GM23338 (cell line): Measurements from ENCODE around the gene ALPI. TPM values are rescaled to one million over a fixed set of nuclear protein-coding genes. Genes with fewer than 3 reads are reported as not detected.

ENCODE experiments used
- ATAC-seq: fragments of 200-7000 bp; cut with Tn5 transposase; 3 replicates; pipeline ENCODE4 v1.9.1; 2020
- DNase-seq: peaks from one replicate; pipeline ENCODE4 v3.0.0-alpha.2; 2015; ENCODE audit warnings: low spot score
- H2AFZ ChIP-seq: fragments of 200-600 bp; sonication (generic); 2 replicates; pipeline ENCODE4 v1.8.0; 2016; ENCODE audit warnings: antibody characterized with exemption, mild to moderate bottlenecking, moderate library complexity
- H3F3A ChIP-seq: fragments of 200-600 bp; sonication (generic); replicated peaks from 2 replicates; pipeline ENCODE4 v1.8.0; 2017; ENCODE audit warnings: antibody characterized with exemption, mixed run types, low read depth
- H3K27ac ChIP-seq: fragments of 200-600 bp; sonication (generic); 2 replicates; pipeline ENCODE4 v1.6.1; 2016; ENCODE audit warnings: low read depth
- H3K27me3 ChIP-seq: fragments of 200-600 bp; sonication (generic); 2 replicates; pipeline ENCODE4 v1.8.0; 2016; ENCODE audit warnings: mild to moderate bottlenecking, mixed run types, moderate library complexity; ENCODE audit not compliant: insufficient read depth
- H3K36me3 ChIP-seq: fragments of 200-600 bp; sonication (generic); 2 replicates; pipeline ENCODE4 v1.8.0; 2016; ENCODE audit warnings: mild to moderate bottlenecking; ENCODE audit not compliant: insufficient read depth
- H3K4me1 ChIP-seq: fragments of 200-600 bp; sonication (generic); 2 replicates; pipeline ENCODE4 v1.8.0; 2016; ENCODE audit warnings: mild to moderate bottlenecking, moderate library complexity; ENCODE audit not compliant: insufficient read depth
- H3K4me2 ChIP-seq: fragments of 200-600 bp; sonication (generic); 2 replicates; pipeline ENCODE4 v1.7.1; 2017; ENCODE audit warnings: mixed run types
- H3K4me3 ChIP-seq: fragments of 200-600 bp; sonication (generic); 2 replicates; pipeline ENCODE4 v1.6.1; 2016; ENCODE audit warnings: mixed run types
- H3K79me2 ChIP-seq: fragments of 200-600 bp; sonication (generic); replicated peaks from 2 replicates; pipeline ENCODE4 v1.8.0; 2017; ENCODE audit warnings: mild to moderate bottlenecking; ENCODE audit not compliant: insufficient read depth
- H3K9me2 ChIP-seq: fragments of 200-600 bp; sonication (generic); 2 replicates; pipeline ENCODE4 v1.8.0; 2017; ENCODE audit not compliant: insufficient read depth
- H4K20me1 ChIP-seq: fragments of 200-600 bp; sonication (generic); replicated peaks from 2 replicates; pipeline ENCODE4 v1.8.0; 2017; ENCODE audit warnings: mild to moderate bottlenecking; ENCODE audit not compliant: insufficient read depth
- H3K27ac Mint-ChIP-seq: 2 replicates; pipeline ENCODE4 v1.8.0; 2020; ENCODE audit warnings: inconsistent platforms, mild to moderate bottlenecking, moderate library complexity, mixed read lengths
- H3K27me3 Mint-ChIP-seq: 3 replicates; pipeline ENCODE4 v1.8.0; 2022; ENCODE audit warnings: low read depth, mild to moderate bottlenecking, moderate library complexity, mixed read lengths, inconsistent platforms; ENCODE audit not compliant: insufficient read depth, poor library complexity
- H3K36me3 Mint-ChIP-seq: 3 replicates; pipeline ENCODE4 v1.8.0; 2021; ENCODE audit warnings: low read depth, mild to moderate bottlenecking, inconsistent platforms, moderate library complexity, mixed read lengths
- H3K4me1 Mint-ChIP-seq: 3 replicates; pipeline ENCODE4 v1.8.0; 2020; ENCODE audit warnings: mild to moderate bottlenecking, inconsistent platforms, mixed read lengths
- H3K4me3 Mint-ChIP-seq: 3 replicates; pipeline ENCODE4 v1.8.0; 2021; ENCODE audit warnings: moderate library complexity, mild to moderate bottlenecking, inconsistent platforms, mixed read lengths
- H3K9me3 Mint-ChIP-seq: 3 replicates; pipeline ENCODE4 v1.8.0; 2020; ENCODE audit warnings: moderate library complexity, mild to moderate bottlenecking, inconsistent platforms, mixed read lengths
- CREB1 ChIP-seq: fragments of 250-450 bp; sonication (Bioruptor Pico); IDR thresholded peaks from 2 replicates; pipeline ENCODE4 v1.5.0; 2020; ENCODE audit warnings: low read depth, mild to moderate bottlenecking, moderate library complexity
- EZH2 ChIP-seq: fragments of 200-600 bp; sonication (generic); IDR thresholded peaks from one replicate; pipeline ENCODE4 v1.8.0; 2017; ENCODE audit warnings: antibody characterized with exemption, mild to moderate bottlenecking, low read depth; ENCODE audit not compliant: unreplicated experiment
- EZH2phosphoT487 ChIP-seq: fragments of 200-600 bp; sonication (generic); IDR thresholded peaks from one replicate; pipeline ENCODE4 v1.8.1; 2018; ENCODE audit warnings: antibody characterized with exemption; ENCODE audit not compliant: unreplicated experiment
- JUNB ChIP-seq: IDR thresholded peaks from one replicate; pipeline ENCODE4 v1.6.1; 2016; ENCODE audit warnings: antibody characterized with exemption; ENCODE audit not compliant: unreplicated experiment
- NANOG ChIP-seq: IDR thresholded peaks from 2 replicates; pipeline ENCODE4 v1.6.1; 2016; ENCODE audit warnings: antibody characterized with exemption, borderline replicate concordance
- POLR2AphosphoS5 ChIP-seq: IDR thresholded peaks from 2 replicates; pipeline ENCODE4 v1.6.1; 2016; ENCODE audit warnings: antibody characterized with exemption, low read depth
- REST ChIP-seq: IDR thresholded peaks from one replicate; pipeline ENCODE4 v1.6.1; 2018; ENCODE audit warnings: antibody characterized with exemption; ENCODE audit not compliant: unreplicated experiment
- STAT1 ChIP-seq: IDR thresholded peaks from one replicate; pipeline ENCODE4 v1.6.1; 2016; ENCODE audit warnings: antibody characterized with exemption; ENCODE audit not compliant: unreplicated experiment
- ZNF114 ChIP-seq: fragments of 250-450 bp; sonication (Bioruptor Pico); IDR thresholded peaks from 2 replicates; pipeline ENCODE4 v1.5.0; 2020; ENCODE audit warnings: mild to moderate bottlenecking, moderate library complexity
- ZNF462 ChIP-seq: fragments of 250-450 bp; sonication (Bioruptor Pico); IDR thresholded peaks from 2 replicates; pipeline ENCODE4 v1.5.0; 2020; ENCODE audit warnings: mild to moderate bottlenecking, moderate library complexity
- polyA plus RNA-seq: library from polyadenylated mRNA; unstranded; fragments of >200 nt; fragmentation: Nextera tagmentation; extraction: Ambion mirVana; gene quantifications from 2 replicates; pipeline ENCODE4 v1.2.1, GENCODE V29; 2016
- total RNA-seq: library from RNA; depleted of rRNA; stranded (reverse); fragments of >200 nt; shearing (Covaris generic); gene quantifications from 2 replicates; pipeline ENCODE4 v1.2.3, GENCODE V29; 2014
- TF ChIP-seq, protein P1 (sequence below), 2 experiments: fragments of 200-600 bp in 1 of 2; sonication (generic) in 1 of 2; conservative IDR thresholded peaks; 2 replicates each; pipeline versions ENCODE4 v1.5.1 to v1.6.1; 2016 to 2017; ENCODE audit warnings: antibody characterized with exemption in 2 of 2, low read depth in 2 of 2, mild to moderate bottlenecking in 2 of 2, moderate library complexity in 1 of 2

ALPI gene
- total and polyA plus RNA-seq, 2 experiments from 2014 or later, result not detected

- ATAC-seq, result no peak
- no peak overlapping the region for H3K4me3 Mint-ChIP-seq
Observed at GRCh38 chr2:232435805-232436204, 20.1 kb upstream of the ALPI start.

More at GRCh38 chr2:232435805-232436204, 20.1 kb upstream of the ALPI start:
- Histone ChIP-seq H3K9me2 (no peaks in the 10 kb centered on the region), H3K4me3 (no peak overlapping the region), H3K27ac (no peak overlapping the region), H4K20me1 (no peaks in the 10 kb centered on the region), H2AFZ (no peak overlapping the region), H3F3A (no peaks in the 10 kb centered on the region), H3K79me2 (no peaks in the 10 kb centered on the region), H3K4me1 (no peaks in the 10 kb centered on the region), H3K36me3 (no peaks in the 10 kb centered on the region), H3K27me3 (no peaks in the 10 kb centered on the region), H3K4me2 (no peak overlapping the region)
- no peaks in the 10 kb centered on the region for H3K36me3 Mint-ChIP-seq
- peaks cover 6% of the 10 kb centered on the region; the same call in 2 of the 3 replicates for H3K4me1 Mint-ChIP-seq
- no peak for TF ChIP-seq STAT1
- TF ChIP-seq EZH2, result no peak
- no peak for TF ChIP-seq ZNF114 (CRISPR knock-in tag)
- TF ChIP-seq ZNF462 (CRISPR knock-in tag), result no peak
- no peak for TF ChIP-seq EZH2phosphoT487
- no peak for TF ChIP-seq POLR2AphosphoS5
- TF ChIP-seq NANOG, result no peak
- no peak for TF ChIP-seq REST
- TF ChIP-seq, protein P1, sequence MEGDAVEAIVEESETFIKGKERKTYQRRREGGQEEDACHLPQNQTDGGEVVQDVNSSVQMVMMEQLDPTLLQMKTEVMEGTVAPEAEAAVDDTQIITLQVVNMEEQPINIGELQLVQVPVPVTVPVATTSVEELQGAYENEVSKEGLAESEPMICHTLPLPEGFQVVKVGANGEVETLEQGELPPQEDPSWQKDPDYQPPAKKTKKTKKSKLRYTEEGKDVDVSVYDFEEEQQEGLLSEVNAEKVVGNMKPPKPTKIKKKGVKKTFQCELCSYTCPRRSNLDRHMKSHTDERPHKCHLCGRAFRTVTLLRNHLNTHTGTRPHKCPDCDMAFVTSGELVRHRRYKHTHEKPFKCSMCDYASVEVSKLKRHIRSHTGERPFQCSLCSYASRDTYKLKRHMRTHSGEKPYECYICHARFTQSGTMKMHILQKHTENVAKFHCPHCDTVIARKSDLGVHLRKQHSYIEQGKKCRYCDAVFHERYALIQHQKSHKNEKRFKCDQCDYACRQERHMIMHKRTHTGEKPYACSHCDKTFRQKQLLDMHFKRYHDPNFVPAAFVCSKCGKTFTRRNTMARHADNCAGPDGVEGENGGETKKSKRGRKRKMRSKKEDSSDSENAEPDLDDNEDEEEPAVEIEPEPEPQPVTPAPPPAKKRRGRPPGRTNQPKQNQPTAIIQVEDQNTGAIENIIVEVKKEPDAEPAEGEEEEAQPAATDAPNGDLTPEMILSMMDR (conservative IDR thresholded peaks at IDR 0.05; ENCODE audit: low read depth in 2 of 2), result no peak
- TF ChIP-seq JUNB, result no peak
- no peak for TF ChIP-seq CREB1 (CRISPR knock-in tag)
- no peak for DNase-seq
- no peak overlapping the region for H3K27ac Mint-ChIP-seq
- no peaks in the 10 kb centered on the region for H3K9me3 Mint-ChIP-seq
- H3K27me3 Mint-ChIP-seq, result peaks cover 13% of the 10 kb centered on the region
